Nucleus accumbens (tissue), 56 donors: ENCODE data around the gene PSMB4.
"Not testable (repeated sequence)": the region's sequence is repeated elsewhere in the genome, so short reads cannot be mapped to it uniquely, and the experiment has no call there.

ENCODE experiments used
- DNase-seq, 56 donors: peaks; one replicate each; lab custom pipeline; 2025; lab: John Stamatoyannopoulos, UW

Gene PSMB4

DNA sequence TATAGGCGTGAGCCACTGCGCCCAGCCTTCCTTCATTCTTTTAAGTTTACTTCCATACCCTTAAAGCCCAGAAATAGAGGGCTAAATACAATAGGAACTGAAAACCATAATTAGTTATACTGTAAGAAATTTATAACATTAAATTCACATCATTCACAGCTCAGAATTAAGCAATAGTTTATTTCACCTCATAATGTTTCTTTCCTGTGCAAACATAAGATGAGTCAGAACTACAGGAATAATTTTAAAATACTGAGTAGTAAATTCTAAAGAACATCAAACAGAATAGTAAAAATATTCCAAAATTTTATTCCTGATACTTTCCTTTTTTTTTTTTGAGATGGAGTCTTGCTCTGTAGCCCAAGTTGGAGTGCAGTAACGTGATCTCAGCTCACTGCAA, 35.8 kb downstream of the PSMB4 start:
- no peak for DNase-seq

DNA sequence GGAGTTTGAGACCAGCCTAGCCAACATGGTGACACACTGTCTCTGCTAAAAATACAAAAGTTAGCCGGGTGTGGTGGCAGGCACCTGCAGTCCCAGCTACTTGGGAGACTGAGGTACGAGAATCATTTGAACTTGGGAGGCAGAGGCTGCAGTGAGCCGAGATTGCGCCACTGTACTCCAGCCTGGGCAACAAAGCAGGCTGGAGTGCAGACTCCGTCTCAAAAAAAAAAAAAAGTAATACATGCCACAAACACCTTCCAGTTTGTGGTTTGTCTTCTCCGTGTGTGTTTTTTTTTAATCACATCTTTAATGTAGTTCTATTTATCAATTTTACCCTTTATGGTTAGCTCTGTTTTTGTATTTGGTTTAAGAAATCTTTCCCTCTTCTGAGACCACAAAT, 37.6 kb downstream of the PSMB4 start:
- DNase-seq = no peak

DNA sequence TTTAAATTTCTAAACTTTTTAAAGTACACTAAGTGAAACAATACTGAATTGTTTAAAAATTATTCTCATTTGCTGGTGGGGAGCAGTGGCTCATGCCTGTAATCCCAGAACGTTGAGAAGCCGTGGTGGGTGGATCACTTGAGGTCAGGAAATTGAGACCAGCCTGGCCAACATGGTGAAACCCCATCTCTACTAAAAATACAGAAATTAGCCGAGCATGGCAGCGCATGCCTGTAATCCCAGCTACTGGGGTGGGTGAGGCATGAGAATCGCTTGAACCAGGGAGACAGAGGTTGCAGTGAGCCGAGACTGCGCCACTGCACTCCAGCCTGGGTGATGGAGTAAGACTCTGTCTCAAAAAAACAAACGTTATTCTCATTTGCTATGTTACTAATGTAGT, 38.0 kb downstream of the PSMB4 start:
- not testable (repeated sequence) for DNase-seq

DNA sequence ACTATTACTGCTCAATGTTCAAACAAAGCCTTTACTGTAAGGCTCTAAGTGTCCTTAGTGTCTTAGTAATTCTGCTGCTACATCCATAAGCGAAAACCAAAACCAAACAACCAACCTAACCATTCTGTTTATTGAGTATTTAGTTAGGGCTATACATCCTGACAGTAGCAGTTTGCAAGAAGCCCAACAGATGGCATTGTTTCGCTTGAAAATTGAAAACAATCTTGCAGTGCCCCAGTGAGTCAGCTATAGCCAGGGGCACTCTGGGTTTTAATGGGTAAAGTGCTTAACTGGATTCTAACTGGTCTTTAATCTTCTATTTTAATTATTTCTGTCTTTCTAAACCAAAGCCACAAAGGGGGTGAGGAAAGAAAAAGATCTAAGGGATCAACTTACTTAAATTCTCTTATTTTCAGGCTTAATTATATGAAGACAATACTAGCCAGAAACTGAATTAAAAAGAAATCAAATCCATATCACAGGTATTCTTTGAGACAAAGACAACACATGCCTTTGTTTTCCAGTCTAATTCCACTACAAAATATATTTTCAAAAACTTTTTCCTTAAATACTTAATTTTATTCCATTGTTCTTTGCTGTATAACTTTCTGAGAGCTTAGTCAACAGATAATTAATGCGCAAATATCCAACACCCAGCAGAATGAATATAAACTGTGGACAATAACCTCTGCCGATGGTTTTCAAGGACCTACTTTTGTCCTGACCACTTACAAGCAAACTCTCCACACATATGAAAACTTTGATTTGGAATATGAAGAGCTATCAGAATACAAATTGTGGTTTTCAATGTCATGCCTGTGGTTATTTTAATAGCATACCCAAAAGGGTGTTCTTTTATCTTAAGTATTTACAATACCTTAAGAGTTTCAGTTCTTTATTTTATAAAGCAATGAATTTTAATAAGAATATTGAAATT, 44.7 kb downstream of the PSMB4 start:
- DNase-seq = peak in 24 of 56 donors; percentile 0 to 63 (median 10)

DNA sequence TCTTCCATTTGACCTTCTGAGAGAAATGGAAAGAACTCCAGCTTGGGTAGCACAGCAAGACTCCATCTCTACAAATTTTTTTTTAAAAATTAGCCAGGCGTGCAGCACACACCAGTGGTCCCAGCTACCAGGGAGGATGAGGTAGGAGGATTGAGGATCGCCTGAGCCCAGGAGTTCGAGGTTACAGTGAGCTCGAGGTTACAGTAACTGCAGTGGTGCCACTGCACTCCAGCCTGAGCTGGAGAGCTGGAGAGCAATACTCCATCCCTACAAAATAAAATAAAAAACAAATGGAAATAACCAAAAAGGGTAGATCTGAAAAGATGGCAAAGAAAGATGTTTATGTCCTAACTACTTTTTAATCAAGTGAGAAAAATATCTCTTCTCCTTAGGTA, 45.4 kb downstream of the PSMB4 start:
- DNase-seq = no peak

DNA sequence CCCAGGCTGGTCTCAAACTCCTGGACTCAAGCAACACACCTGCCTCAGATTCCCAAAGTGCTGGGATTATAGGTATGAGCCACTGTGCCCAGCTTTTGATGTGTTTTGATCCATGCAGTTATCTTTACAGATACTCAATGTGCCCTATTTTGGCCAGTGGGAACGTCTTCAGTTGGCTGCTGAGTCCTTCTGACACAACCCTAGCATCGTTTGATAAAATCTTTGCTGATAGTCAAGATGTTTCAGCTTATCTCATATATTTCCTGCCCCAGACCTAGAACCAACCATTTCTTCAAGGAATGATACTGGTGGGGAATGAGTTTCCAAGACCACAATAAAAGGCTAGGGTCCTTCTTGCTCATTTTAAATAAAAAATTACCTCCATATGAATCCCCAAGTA, 48.3 kb downstream of the PSMB4 start:
- no peak for DNase-seq
